ENCODE measurements around the gene EXOC4. TPM values are rescaled to one million over a fixed set of nuclear protein-coding genes. Genes with fewer than 3 reads are reported as not detected.
"Not testable (repeated sequence)": the region's sequence is repeated elsewhere in the genome, so short reads cannot be mapped to it uniquely, and the experiment has no call there.

EXOC4 gene
- total RNA-seq, 2 donors from 2014 or later = 52.4 to 74.0 TPM

- no peaks in the 10 kb centered on the region for H3K9me3 Mint-ChIP-seq
- DNase-seq (ENCODE audit: low spot score in 2 of 2) (no peak), ATAC-seq (no peak)
- H3K27ac Mint-ChIP-seq = no peak overlapping the region
- H3K36me3 Mint-ChIP-seq = no peaks in the 10 kb centered on the region
Observed at GRCh38 chr7:133297093-133297492, 44.2 kb downstream of the EXOC4 start.

GRCh38 chr7:133298080-133298479 is 45.2 kb downstream of the EXOC4 start:
- DNase-seq (ENCODE audit: low spot score in 2 of 2) = no peak
- no peak for ATAC-seq
- no peak overlapping the region for H3K27ac Mint-ChIP-seq
- H3K36me3 Mint-ChIP-seq = no peaks in the 10 kb centered on the region
- H3K9me3 Mint-ChIP-seq = no peaks in the 10 kb centered on the region

- ATAC-seq (no peak), DNase-seq (ENCODE audit: low spot score in 2 of 2) (no peak)
- Mint-ChIP-seq H3K9me3 (no peaks in the 10 kb centered on the region), H3K36me3 (no peaks in the 10 kb centered on the region), H3K27ac (no peak overlapping the region)
Observed at GRCh38 chr7:133299676-133300075, 46.8 kb downstream of the EXOC4 start.

- DNase-seq (ENCODE audit: low spot score in 2 of 2) = no peak
- no peak overlapping the region for H3K27ac Mint-ChIP-seq
- no peak for ATAC-seq
Observed at GRCh38 chr7:133300088-133300487, 47.2 kb downstream of the EXOC4 start.

DNA sequence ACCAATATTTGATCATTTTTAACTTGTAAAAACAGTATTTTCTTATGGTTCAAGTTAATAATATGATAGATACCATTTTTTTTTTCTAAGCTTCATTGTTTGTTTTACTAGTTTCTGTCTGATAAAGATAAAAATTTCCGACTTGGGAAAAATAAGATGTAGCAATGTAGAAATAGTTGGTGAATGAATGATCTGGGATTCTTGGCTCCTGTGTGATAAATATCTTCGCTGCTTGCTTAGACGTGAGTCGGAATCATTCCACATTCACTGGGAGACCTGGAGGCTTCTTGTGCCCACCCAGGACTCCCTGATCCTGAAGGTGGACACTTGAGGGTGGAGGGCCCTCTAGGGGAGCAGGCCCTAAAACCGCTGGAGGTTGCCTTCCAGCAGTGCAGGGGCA is 47.9 kb downstream of the EXOC4 start:
- DNase-seq (ENCODE audit: low spot score in 2 of 2) (no peak), ATAC-seq (no peak)
- Mint-ChIP-seq H3K27ac (no peak overlapping the region), H3K36me3 (peaks cover 8 to 9% of the 10 kb centered on the region in 2 donors), H3K9me3 (no peaks in the 10 kb centered on the region)

More at GRCh38 chr7:133300088-133300487, 47.2 kb downstream of the EXOC4 start:
- no peaks in the 10 kb centered on the region for H3K9me3 Mint-ChIP-seq
- H3K36me3 Mint-ChIP-seq = peaks cover 2 to 3% of the 10 kb centered on the region in 2 donors

DNA sequence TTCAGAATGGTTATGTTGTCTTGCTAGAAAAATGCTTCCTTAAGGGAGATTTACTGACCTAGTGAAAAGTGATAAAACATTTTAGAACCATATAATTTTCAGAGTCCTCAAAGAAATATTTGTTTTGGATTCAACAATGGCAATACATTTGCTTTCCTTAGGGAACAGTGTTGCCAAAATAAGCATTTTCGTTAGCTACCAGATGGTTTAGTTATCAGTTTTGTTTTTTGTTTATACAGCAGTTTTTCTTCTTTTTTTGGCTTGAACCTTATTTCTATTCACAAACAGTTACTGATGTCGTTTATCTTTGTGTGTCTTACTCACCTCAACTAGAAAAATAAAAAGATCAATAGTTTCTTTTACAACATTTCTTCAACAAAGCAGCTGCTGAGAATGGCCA is 48.6 kb downstream of the EXOC4 start:
- Mint-ChIP-seq H3K9me3 (no peaks in the 10 kb centered on the region), H3K27ac (no peak overlapping the region), H3K36me3 (peaks cover 15% of the 10 kb centered on the region in 2 donors)
- ATAC-seq (no peak), DNase-seq (ENCODE audit: low spot score in 2 of 2) (no peak)

DNA sequence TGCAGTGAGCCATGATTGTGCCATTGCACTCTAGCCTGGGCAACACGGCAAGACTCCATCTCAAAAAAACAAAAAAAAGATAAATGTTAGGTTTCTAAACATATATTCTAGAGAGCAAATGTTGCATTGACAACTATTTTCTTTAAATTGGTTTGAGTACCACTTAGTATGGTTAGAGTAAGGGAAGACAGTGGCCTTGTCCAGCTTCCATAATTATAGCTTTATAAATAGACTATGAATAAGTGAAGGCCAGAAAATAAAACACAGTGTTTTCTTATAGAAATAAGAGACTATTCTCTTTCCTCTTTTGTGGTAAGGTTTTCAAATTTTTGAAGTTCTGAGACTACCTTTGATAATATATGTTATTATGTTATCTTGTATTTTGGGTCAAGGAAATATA is 50.5 kb downstream of the EXOC4 start:
- peaks cover 32 to 34% of the 10 kb centered on the region in 2 donors for H3K36me3 Mint-ChIP-seq
- ATAC-seq (no peak), DNase-seq (ENCODE audit: low spot score in 2 of 2) (no peak)
- no peak overlapping the region for H3K27ac Mint-ChIP-seq
- no peaks in the 10 kb centered on the region for H3K9me3 Mint-ChIP-seq

DNA sequence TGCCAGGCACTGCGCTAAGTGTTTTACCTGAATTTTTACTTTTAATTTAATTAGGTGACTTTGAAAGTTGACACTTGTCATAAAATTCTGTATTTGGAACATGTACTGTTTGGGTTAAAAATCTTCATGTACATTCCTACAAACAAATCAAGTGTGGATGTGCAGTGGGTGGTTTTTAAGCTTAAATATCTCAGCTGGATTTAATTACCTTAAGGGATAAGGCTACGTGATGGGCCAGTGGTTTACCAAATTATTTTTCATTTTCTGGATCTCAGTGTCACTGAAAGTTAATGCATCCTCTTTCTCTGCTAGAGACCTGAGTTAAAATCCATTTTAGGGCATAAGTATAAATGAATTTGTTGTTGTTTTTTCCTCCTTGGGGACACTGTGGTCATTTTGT is 51.1 kb downstream of the EXOC4 start:
- H3K36me3 Mint-ChIP-seq = peaks cover 32 to 35% of the 10 kb centered on the region in 2 donors
- no peak for ATAC-seq
- DNase-seq (ENCODE audit: low spot score in 2 of 2) = no peak
- H3K9me3 Mint-ChIP-seq = no peaks in the 10 kb centered on the region
- H3K27ac Mint-ChIP-seq = no peak overlapping the region

DNA sequence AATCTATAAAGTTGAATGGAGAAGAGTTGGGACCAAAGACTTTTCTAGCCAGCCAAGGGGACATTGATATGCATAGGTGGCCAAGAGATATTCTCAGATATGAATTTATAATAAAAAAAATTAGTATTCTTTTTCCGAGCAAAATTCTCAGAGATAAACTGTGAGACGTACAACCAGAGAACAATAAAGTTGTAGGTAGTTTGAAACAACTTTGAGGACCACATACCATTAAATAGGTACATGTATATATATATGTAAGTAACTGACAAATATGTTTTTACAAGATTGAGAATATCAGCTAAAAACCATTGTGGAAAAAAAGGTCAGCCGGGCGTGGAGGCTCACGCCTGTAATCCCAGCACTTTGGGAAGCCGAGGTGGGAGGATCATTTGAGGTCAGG is 56.5 kb downstream of the EXOC4 start:
- no peak for DNase-seq (ENCODE audit: low spot score in 2 of 2)
- no peak for ATAC-seq
- Mint-ChIP-seq H3K27ac (no peak overlapping the region), H3K9me3 (no peaks in the 10 kb centered on the region), H3K36me3 (peaks cover 32 to 35% of the 10 kb centered on the region in 2 donors)

GRCh38 chr7:133310232-133310862 is 57.5 kb downstream of the EXOC4 start:
- Mint-ChIP-seq H3K9me3 (no peaks in the 10 kb centered on the region), H3K36me3 (peaks cover 27 to 31% of the 10 kb centered on the region in 2 donors), H3K27ac (no peak overlapping the region)
- ATAC-seq = no peak
- no peak for DNase-seq (ENCODE audit: low spot score in 2 of 2)

- H3K36me3 Mint-ChIP-seq = peaks cover 0 to 5% of the 10 kb centered on the region in 2 donors
- no peaks in the 10 kb centered on the region for H3K9me3 Mint-ChIP-seq
- no peak overlapping the region for H3K27ac Mint-ChIP-seq
- DNase-seq (ENCODE audit: low spot score in 2 of 2) = no peak
- no peak for ATAC-seq
Observed at GRCh38 chr7:133313575-133313974, 60.7 kb downstream of the EXOC4 start.

DNA sequence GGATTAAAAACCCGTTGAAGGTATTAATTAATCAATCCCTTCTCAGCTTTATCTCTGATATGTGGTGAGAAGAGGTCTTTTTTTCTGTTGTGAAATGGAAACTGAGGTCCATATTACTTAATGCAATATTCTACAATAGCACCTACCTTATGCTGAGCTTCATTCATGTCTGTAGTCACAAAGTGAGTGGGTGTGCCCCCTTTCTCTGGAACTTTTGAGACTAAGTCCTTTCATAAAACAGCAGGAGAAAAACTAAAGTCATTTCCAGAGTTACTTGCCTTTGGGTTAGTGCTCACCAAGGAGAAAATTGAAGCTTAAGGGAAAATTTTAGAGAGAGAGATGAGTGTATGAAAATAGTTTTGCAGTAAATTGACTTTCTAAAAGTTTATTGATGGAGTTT is 61.2 kb downstream of the EXOC4 start:
- H3K27ac Mint-ChIP-seq = no peak overlapping the region

DNA sequence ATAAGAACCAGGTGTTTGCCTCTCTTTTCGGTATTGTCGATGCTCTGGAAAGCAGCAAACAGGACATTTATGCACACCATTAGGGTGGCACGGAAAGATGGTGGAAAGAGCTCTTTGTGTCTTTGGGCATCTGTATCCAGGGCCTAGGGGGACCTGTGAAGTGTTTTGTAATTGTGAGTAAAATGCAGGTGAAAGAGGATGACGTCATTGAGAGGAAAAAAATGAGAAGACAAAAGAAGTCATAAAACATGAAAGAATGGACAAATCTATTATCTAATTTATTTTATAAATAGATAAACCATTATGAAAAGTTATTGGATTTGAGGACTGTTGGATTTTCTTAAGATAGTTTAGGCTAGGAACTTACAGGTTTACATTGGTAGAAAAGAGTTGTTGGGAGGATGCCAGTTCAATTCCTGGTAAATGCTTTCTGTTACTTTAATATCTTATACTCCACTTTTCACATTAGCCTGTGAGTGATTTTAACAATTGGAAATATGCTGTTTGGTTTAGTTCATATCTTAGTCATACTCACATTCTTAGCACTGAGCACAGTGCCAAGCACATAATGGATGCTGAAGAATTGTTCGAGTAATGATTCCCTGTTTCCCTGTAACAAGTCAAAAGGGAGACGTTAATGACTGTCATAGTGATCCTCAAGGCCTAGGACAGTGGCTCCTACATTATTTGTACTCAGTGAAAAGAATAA is 62.6 kb downstream of the EXOC4 start:
- Mint-ChIP-seq H3K27ac (no peak overlapping the region), H3K36me3 (peaks cover 5 to 12% of the 10 kb centered on the region in 2 donors), H3K9me3 (peaks cover 0 to 4% of the 10 kb centered on the region in 2 donors)
- DNase-seq (ENCODE audit: low spot score in 2 of 2) (no peak), ATAC-seq (no peak)

More for the DNA sequence above, 61.2 kb downstream of the EXOC4 start:
- ATAC-seq (peak in 1 of 2 donors; percentile 55), DNase-seq (ENCODE audit: low spot score in 2 of 2) (no peak)
- Mint-ChIP-seq H3K36me3 (peaks cover 0 to 5% of the 10 kb centered on the region in 2 donors), H3K9me3 (no peaks in the 10 kb centered on the region)

DNA sequence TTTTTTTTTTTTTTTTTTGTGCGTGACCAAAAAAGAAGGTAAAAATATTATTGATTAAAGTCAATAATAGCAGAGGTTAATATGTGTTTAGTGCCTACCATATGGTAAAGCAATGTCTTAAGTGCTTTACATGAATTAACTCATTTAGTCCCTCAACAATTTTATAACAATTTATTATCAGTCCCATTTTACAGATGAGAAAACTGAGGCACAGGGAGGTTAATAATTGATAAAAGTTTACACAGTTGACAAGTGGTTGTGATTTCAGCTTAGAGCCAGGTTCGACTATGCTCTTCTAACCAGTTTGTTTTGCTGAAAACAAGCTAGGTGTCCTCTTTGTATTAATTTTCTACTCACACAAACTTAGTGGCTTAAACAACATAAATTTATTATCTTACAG is 67.0 kb downstream of the EXOC4 start:
- no peak for DNase-seq (ENCODE audit: low spot score in 2 of 2)
- H3K9me3 Mint-ChIP-seq = peaks cover 6 to 11% of the 10 kb centered on the region in 2 donors
- peaks cover 42 to 54% of the 10 kb centered on the region in 2 donors for H3K36me3 Mint-ChIP-seq
- H3K27ac Mint-ChIP-seq = no peak overlapping the region
- no peak for ATAC-seq

DNA sequence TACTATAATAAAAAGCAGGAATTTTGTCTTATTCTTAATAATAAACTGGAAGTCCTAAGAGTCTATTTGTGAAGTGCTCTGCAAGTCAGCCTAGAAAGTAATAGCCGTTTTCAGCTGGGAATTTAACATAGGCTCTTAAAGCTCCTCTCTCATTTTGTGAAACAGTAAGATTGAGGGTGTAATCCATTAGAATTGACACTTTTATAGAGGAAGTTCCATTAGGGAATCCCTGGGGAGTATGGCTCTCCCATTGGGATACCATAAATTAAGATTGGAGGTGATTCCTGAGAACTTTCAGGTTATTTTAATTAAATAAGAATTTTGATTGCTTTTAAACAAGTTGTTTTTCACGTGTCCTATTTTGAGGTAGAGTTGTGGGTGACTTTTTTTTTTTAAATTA is 68.0 kb downstream of the EXOC4 start:
- ATAC-seq = no peak
- DNase-seq (ENCODE audit: low spot score in 2 of 2) = no peak
- no peak overlapping the region for H3K27ac Mint-ChIP-seq
- peaks cover 52 to 64% of the 10 kb centered on the region in 2 donors for H3K36me3 Mint-ChIP-seq
- peaks cover 9 to 15% of the 10 kb centered on the region in 2 donors for H3K9me3 Mint-ChIP-seq

DNA sequence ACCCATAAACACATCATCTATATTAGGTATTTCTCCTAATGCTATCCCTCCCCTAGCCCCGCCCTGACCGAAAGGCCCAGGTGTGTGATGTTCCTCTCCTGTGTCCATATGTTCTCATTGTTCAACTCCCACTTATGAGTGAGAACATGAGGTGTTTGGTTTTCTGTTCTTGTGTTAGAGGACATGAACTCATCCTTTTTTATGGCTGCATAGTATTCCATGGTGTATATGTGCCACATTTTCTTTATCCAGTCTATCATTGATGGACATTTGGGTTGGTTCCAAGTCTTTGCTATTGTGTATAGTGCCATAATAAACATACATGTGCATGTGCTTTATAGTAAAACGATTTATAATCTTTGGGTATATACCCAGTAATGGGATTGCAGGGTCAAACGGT is 68.5 kb downstream of the EXOC4 start:
- not testable (repeated sequence) for DNase-seq (ENCODE audit: low spot score in 2 of 2); ATAC-seq; H3K27ac Mint-ChIP-seq
- H3K9me3 Mint-ChIP-seq = peaks cover 10 to 17% of the 10 kb centered on the region in 2 donors
- H3K36me3 Mint-ChIP-seq = peaks cover 57 to 69% of the 10 kb centered on the region in 2 donors

DNA sequence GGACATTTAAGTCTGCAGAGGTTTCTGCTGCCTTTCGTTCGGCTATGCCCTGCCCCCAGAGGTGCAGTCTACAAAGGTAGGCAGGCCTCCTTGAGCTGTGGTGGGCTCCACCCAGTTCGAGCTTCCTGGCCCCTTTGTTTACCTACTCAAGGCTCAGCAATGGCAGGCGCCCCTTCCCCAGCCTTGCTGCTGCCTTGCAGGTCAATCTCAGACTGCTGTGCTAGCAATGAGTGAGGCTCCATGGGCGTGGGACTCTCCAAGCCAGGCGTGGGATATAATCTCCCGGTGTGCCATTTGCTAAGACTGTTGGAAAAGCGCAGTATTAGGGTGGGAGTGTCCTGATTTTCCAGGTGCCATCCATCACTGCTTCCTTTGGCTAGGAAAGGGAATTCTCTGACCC is 73.9 kb downstream of the EXOC4 start:
- not testable (repeated sequence) for ATAC-seq; H3K27ac Mint-ChIP-seq; DNase-seq (ENCODE audit: low spot score in 2 of 2)
- H3K9me3 Mint-ChIP-seq = peaks cover 16 to 19% of the 10 kb centered on the region in 2 donors
- peaks cover 76 to 77% of the 10 kb centered on the region in 2 donors for H3K36me3 Mint-ChIP-seq

DNA sequence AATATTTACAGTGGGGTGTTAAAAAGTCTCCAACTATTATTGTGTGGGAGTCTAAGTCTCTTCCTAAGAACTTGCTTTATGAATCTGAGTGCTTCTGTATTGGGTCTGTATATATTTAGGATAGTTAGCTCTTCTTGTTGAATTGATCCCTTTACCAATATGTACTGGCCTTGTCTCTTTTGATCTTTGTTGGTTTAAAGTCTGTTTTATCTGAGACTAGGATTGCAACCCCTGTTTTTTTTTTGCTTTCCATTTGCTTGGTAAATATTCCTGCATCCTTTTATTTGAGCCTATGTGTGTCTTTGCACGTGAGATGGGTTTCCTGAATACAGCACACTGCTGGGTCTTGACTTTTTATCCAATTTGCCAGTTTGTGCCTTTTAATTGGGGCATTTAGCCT is 75.1 kb downstream of the EXOC4 start:
- not testable (repeated sequence) for ATAC-seq; H3K27ac Mint-ChIP-seq; DNase-seq (ENCODE audit: low spot score in 2 of 2)
- Mint-ChIP-seq H3K9me3 (peaks cover 16 to 19% of the 10 kb centered on the region in 2 donors), H3K36me3 (peaks cover 63 to 65% of the 10 kb centered on the region in 2 donors)

All from activated naive CD4-positive, alpha-beta T cell treated with anti-CD3 and anti-CD28 coated beads, Interleukin-2, amount 50 U/mL, for 72 hours (primary cell).